Dedifferentiated amniotic fluid mesenchymal stem cell (primary cell): ENCODE data around the gene KMT2B.
"Not testable (repeated sequence)": the region's sequence is repeated elsewhere in the genome, so short reads cannot be mapped to it uniquely, and the experiment has no call there.

ENCODE experiments used
- DNase-seq: peaks from one replicate; pipeline ENCODE4 v3.0.0-alpha.2; 2016; ENCODE audit errors: extremely low spot score

The KMT2B gene

GRCh38 chr19:35710784-35711723 is 6.7 kb upstream of the KMT2B start:
- no peak for DNase-seq

GRCh38 chr19:35712567-35713505 is 5.0 kb upstream of the KMT2B start:
- DNase-seq, result no peak

GRCh38 chr19:35713506-35713850 is 4.3 kb upstream of the KMT2B start:
- DNase-seq, result no peak

GRCh38 chr19:35713904-35714495 is 3.8 kb upstream of the KMT2B start:
- no peak for DNase-seq

- DNase-seq, result no peak
Observed at GRCh38 chr19:35714601-35715354, 3.0 kb upstream of the KMT2B start.

GRCh38 chr19:35715355-35715809 is 2.4 kb upstream of the KMT2B start:
- DNase-seq, result no peak

GRCh38 chr19:35715981-35716800 is 1.6 kb upstream of the KMT2B start:
- no peak for DNase-seq

- DNase-seq, result peak; percentile 83
Observed at GRCh38 chr19:35716801-35717664, 770 bp upstream of the KMT2B start.

- DNase-seq, result no peak
Observed at GRCh38 chr19:35718345-35719041, 690 bp downstream of the KMT2B start.

GRCh38 chr19:35719402-35720162 is 1.8 kb downstream of the KMT2B start:
- DNase-seq, result no peak

- no peak for DNase-seq
Observed at GRCh38 chr19:35720163-35720524, 2.3 kb downstream of the KMT2B start.

GRCh38 chr19:35720648-35721047 is 2.8 kb downstream of the KMT2B start:
- DNase-seq, result no peak

- no peak for DNase-seq
Observed at GRCh38 chr19:35721374-35721773, 3.6 kb downstream of the KMT2B start.

- no peak for DNase-seq
Observed at GRCh38 chr19:35722461-35722860, 4.7 kb downstream of the KMT2B start.

GRCh38 chr19:35722897-35723296 is 5.1 kb downstream of the KMT2B start:
- no peak for DNase-seq

GRCh38 chr19:35723671-35724070 is 5.9 kb downstream of the KMT2B start:
- no peak for DNase-seq

- not testable (repeated sequence) for DNase-seq
Observed at GRCh38 chr19:35724132-35724531, 6.3 kb downstream of the KMT2B start.

GRCh38 chr19:35724560-35724959 is 6.8 kb downstream of the KMT2B start:
- DNase-seq, result no peak
